K562 (cell line): ENCODE measurements around the gene NOSTRIN. TPM values are rescaled to one million over a fixed set of nuclear protein-coding genes. Genes with fewer than 3 reads are reported as not detected.
A peak's percentile ranks its signal among the peaks of the same experiment; 100 is the strongest.

Experiments
- ATAC-seq: fragments of 200-7000 bp; cut with Tn5 transposase; 3 replicates; pipeline ENCODE4 v1.9.1; 2020; ENCODE audit warnings: moderate library complexity
- BruUV-seq: library from RNA; stranded (reverse); fragments of 400-500 nt; replicated peaks from 2 replicates; lab custom pipeline; 2021; lab: Mats Ljungman, UMichigan
- CTCF ChIA-PET: fragments of 300-600 bp; formaldehyde crosslinking; extraction: SDS; loops from one replicate; lab custom pipeline; 2021; ENCODE audit warnings: low intra/inter-chr PET ratio; lab: Yijun Ruan, JAX
- POLR2A ChIA-PET: fragments of 300-600, 350-650 bp; sonication (Branson Sonifier 250); formaldehyde crosslinking; extraction: SDS; loops from one replicate; lab custom pipeline; 2021; ENCODE audit warnings: antibody characterized with exemption, inconsistent platforms; lab: Yijun Ruan, JAX
- DNase-seq, 4 experiments: peaks; one replicate each; pipeline versions ENCODE4 v3.0.0 to v3.0.0-alpha.2; 2011 to 2018; ENCODE audit warnings: low spot score in 3 of 4, mixed read lengths in 3 of 4; ENCODE audit errors: extremely low read depth in 1 of 4
- FAIRE-seq: peaks from 2 replicates; lab custom pipeline; 2011; peaks lifted over from hg19 to GRCh38; lab: Jason Lieb, UNC
- H2AFZ ChIP-seq: 2 replicates; pipeline ENCODE4 v1.6.0; 2011; ENCODE audit warnings: low read depth, low read length, control low read depth, inconsistent platforms
- H3K27ac ChIP-seq: fragments of 200-600 bp; 3 replicates; pipeline ENCODE4 v1.8.0; 2011; ENCODE audit warnings: low read depth, mild to moderate bottlenecking, control low read depth, inconsistent platforms, low read length, moderate library complexity, mixed read lengths; ENCODE audit errors: extremely low read depth
- H3K27me3 ChIP-seq, 2 experiments: fragments of 300-600 bp in 1 of 2; 2 replicates in 1 of 2; 3 replicates in 1 of 2; pipeline versions ENCODE4 v1.6.0 to v1.8.0; 2011; ENCODE audit warnings: inconsistent platforms in 2 of 2, low read length in 2 of 2, mild to moderate bottlenecking in 1 of 2, mixed read lengths in 1 of 2, moderate library complexity in 1 of 2; ENCODE audit not compliant: control insufficient read depth in 2 of 2, insufficient read depth in 2 of 2
- H3K36me3 ChIP-seq: fragments of 300-600 bp; 3 replicates; pipeline ENCODE4 v1.8.0; 2011; ENCODE audit warnings: mild to moderate bottlenecking, low read length, inconsistent platforms; ENCODE audit not compliant: control insufficient read depth, insufficient read depth
- H3K4me1 ChIP-seq, 2 experiments: fragments of 200-600 bp in 1 of 2; replicated peaks in 1 of 2; 2 replicates in 1 of 2; 3 replicates in 1 of 2; pipeline versions ENCODE4 v1.5.1 to v1.8.0; 2011; ENCODE audit warnings: inconsistent platforms in 2 of 2, low read length in 2 of 2, mild to moderate bottlenecking in 1 of 2, mixed read lengths in 1 of 2, moderate library complexity in 1 of 2; ENCODE audit not compliant: control insufficient read depth in 2 of 2, insufficient read depth in 2 of 2
- H3K4me2 ChIP-seq: 2 replicates; pipeline ENCODE4 v1.6.1; 2011; ENCODE audit warnings: low read length, control low read depth, inconsistent platforms, mixed read lengths; ENCODE audit not compliant: insufficient read depth
- H3K4me3 ChIP-seq: fragments of 200-600 bp; sonication (generic), shearing (Covaris generic); 2 replicates; pipeline ENCODE4 v1.5.1; 2016; ENCODE audit warnings: control low read depth, inconsistent platforms
- H3K79me2 ChIP-seq: fragments of 200-600 bp; 3 replicates; pipeline ENCODE4 v1.8.0; 2011; ENCODE audit warnings: low read length, inconsistent platforms; ENCODE audit not compliant: control insufficient read depth, insufficient read depth
- H3K9ac ChIP-seq, 2 experiments: 2 replicates each; pipeline versions ENCODE4 v1.6.0 to v1.6.1; 2011; ENCODE audit warnings: low read depth in 2 of 2, low read length in 2 of 2, control low read depth in 1 of 2, inconsistent platforms in 1 of 2, mild to moderate bottlenecking in 1 of 2, mixed read lengths in 1 of 2; ENCODE audit not compliant: insufficient read depth in 1 of 2
- H3K9me1 ChIP-seq: one replicate; pipeline ENCODE4 v1.6.0; 2011; ENCODE audit warnings: inconsistent platforms, mild to moderate bottlenecking, low read length, moderate library complexity; ENCODE audit not compliant: control insufficient read depth, insufficient read depth
- H3K9me3 ChIP-seq: replicated peaks from 2 replicates; pipeline ENCODE4 v1.5.1; 2011; ENCODE audit warnings: low read depth, low read length, inconsistent platforms; ENCODE audit not compliant: control insufficient read depth, insufficient read depth
- H4K20me1 ChIP-seq: replicated peaks from 2 replicates; pipeline ENCODE4 v1.6.1; 2011; ENCODE audit warnings: low read length, inconsistent platforms, mixed read lengths; ENCODE audit not compliant: control insufficient read depth, insufficient read depth
- EP300 ChIP-seq: IDR thresholded peaks from 2 replicates; pipeline ENCODE4 v1.6.1; 2012; ENCODE audit warnings: low read length, improper control_type of control experiment
- GTF2F1 ChIP-seq: IDR thresholded peaks from 2 replicates; pipeline ENCODE4 v1.6.1; 2011; ENCODE audit warnings: low read depth, low read length, improper control_type of control experiment
- KLF10 ChIP-seq: fragments of 250-450 bp; sonication (Bioruptor Pico); IDR thresholded peaks from 2 replicates; pipeline ENCODE4 v1.6.1; 2021; ENCODE audit warnings: matching md5 sums
- PHF21A ChIP-seq: fragments of 450-650 bp; IDR thresholded peaks from 2 replicates; pipeline ENCODE4 v1.6.1; 2017; ENCODE audit warnings: low read depth, borderline replicate concordance
- ZNF143 ChIP-seq: sonication (generic); formaldehyde crosslinking; IDR thresholded peaks from 2 replicates; pipeline ENCODE4 v1.9.0; 2022; ENCODE audit warnings: mild to moderate bottlenecking, missing genetic modification reagents
- ZNF695 ChIP-seq: fragments of 450-650 bp; formaldehyde crosslinking; IDR thresholded peaks from 2 replicates; pipeline ENCODE4 v1.4.0; 2020; ENCODE audit warnings: mild to moderate bottlenecking, moderate library complexity
- ZSCAN29 ChIP-seq: fragments of 450-650 bp; IDR thresholded peaks from 2 replicates; pipeline ENCODE4 v1.6.1; 2017
- WGBS: fragments of 100-300 bp; shearing (Covaris generic); methylation state at CpG from one replicate; pipeline ENCODE4 v1.1.6; 2016; ENCODE audit warnings: low coverage, mixed read lengths; ENCODE audit not compliant: insufficient coverage; ENCODE audit errors: missing lambda C conversion rate; 5-methylcytosine and 5-hydroxymethylcytosine counted together
- in situ Hi-C: fragments of 300-500 bp; cut with MboI; formaldehyde crosslinking; loops from 4 replicates; pipeline ENCODE4 v1.15.0; 2018; ENCODE audit warnings: inconsistent platforms, mixed read lengths
- intact Hi-C: fragments of 100-400 bp; cut with micrococcal nuclease; formaldehyde crosslinking; loops from 2 replicates; pipeline ENCODE4 v1.14.2; 2022
- polyA plus RNA-seq, 8 experiments: library from polyadenylated mRNA; depleted of rRNA in 4 of 8; stranded (reverse) in 5 of 8; unstranded in 3 of 8; fragments of >200 nt; fragmentation: Nextera tagmentation in 2 of 8; fragmentation: Illumina TruSeq in 1 of 8; extraction: Ambion mirVana in 2 of 8; extraction: Trizol in 1 of 8; gene quantifications; 2 replicates each; pipeline versions ENCODE4 v1.2.1 to v1.2.3, GENCODE V29; 2011 to 2014; ENCODE audit warnings: inconsistent platforms in 1 of 8, missing spikeins in 1 of 8
- total RNA-seq, 7 experiments: library from RNA; depleted of rRNA in 6 of 7; stranded (reverse); fragments of >200 nt in 6 of 7; fragmentation: Illumina TruSeq in 2 of 7; extraction: Trizol in 2 of 7; gene quantifications; 2 replicates each; pipeline versions ENCODE4 v1.2.1 to v1.2.3, GENCODE V29; 2011 to 2021; ENCODE audit warnings: low replicate concordance in 1 of 7
- TF ChIP-seq, protein P1 (sequence below): fragments of 450-650 bp; IDR thresholded peaks from 2 replicates; pipeline ENCODE4 v1.6.1; 2016
- TF ChIP-seq, protein P2 (sequence below): sonication (generic); formaldehyde crosslinking; IDR thresholded peaks from 2 replicates; pipeline ENCODE4 v1.8.0; 2022; ENCODE audit warnings: mild to moderate bottlenecking, missing genetic modification reagents
- TF ChIP-seq, protein P3 (sequence below): IDR thresholded peaks from 2 replicates; pipeline ENCODE4 v1.6.1; 2012; ENCODE audit warnings: low read depth, low read length, improper control_type of control experiment, borderline replicate concordance
- TF ChIP-seq, protein P4 (sequence below): fragments of 250-450 bp; sonication (Bioruptor Pico); IDR thresholded peaks from 2 replicates; pipeline ENCODE4 v1.5.0; 2021
- TF ChIP-seq, protein P5 (sequence below): fragments of 450-650 bp; conservative IDR thresholded peaks from 2 replicates; pipeline ENCODE4 v1.6.1; 2016; ENCODE audit warnings: missing genetic modification characterization, low read depth, mild to moderate bottlenecking, missing compliant biosample characterization, moderate library complexity

Gene NOSTRIN
- total and polyA plus RNA-seq, 9 of the 15 experiments (the other 6 are each of a cell fraction or from before 2014, with no cell fraction given), result 26.7 to 82.9 (median 56.3) TPM

DNA sequence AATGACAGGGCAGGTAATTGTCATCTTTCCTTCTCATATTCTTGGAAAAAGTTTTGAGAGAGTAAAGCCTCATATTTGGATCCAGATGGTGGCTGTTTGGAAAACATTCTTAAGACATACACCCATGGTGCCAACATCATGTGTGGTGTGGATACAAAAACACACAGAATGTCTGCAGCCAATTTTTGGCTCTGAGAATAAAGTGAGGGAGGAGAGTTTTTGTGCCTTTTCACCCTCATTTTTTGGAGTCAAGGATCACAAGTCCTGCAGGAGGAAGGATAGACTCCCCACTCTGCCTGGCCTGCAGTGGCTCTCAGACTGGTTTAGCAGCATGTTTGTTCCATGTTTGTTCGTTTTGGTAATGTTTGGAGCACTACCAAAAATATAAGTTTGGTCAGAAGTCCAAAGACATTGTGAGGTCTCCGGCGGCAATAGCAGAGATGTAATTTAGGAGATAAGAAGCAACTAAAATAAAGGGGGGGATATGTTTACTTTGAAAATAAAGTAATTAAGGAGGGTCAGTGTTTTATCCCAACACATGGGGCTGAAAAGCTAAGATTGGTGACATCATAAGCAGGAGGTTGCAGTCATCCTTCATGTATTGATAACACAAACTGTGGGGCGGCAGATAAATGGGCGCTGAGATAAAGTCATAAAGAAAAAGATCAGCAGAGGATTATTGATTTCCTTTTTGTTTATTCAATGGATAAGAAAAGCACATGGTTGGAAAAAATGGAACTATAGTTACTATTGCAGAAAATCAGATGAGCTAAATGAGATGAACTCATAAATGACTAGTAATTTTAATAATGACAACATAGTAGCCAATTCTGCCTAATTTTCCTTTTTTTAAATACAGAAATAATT lies 655 bp downstream of the NOSTRIN start (continued):
- no peak for TF ChIP-seq GTF2F1
- peak; percentile 85 for TF ChIP-seq EP300
- TF ChIP-seq ZSCAN29, result peak; percentile 13; the same call in 1 of the 2 replicates
- no peak for TF ChIP-seq PHF21A
- TF ChIP-seq, protein P1, sequence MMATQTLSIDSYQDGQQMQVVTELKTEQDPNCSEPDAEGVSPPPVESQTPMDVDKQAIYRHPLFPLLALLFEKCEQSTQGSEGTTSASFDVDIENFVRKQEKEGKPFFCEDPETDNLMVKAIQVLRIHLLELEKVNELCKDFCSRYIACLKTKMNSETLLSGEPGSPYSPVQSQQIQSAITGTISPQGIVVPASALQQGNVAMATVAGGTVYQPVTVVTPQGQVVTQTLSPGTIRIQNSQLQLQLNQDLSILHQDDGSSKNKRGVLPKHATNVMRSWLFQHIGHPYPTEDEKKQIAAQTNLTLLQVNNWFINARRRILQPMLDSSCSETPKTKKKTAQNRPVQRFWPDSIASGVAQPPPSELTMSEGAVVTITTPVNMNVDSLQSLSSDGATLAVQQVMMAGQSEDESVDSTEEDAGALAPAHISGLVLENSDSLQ, result no peak

DNA sequence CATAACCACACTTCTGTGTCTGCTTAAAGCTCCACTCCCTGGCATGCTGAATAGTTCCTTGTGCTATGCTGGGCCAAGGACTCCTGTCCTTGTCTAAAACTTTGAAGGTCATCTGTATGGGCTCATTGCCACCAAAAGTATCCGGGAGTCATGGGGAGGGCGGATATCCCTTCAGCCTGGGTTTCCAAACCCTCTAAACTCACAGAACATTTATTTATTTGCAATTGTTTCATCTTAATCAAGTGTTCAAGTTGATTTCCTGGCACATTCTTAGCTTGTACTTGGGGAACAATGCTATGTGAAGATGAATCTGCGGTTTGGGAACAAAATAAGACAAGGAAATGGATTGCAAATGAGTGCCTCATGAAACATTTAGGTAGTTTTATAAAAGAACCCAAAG lies 1.8 kb downstream of the NOSTRIN start:
- Histone ChIP-seq H3K27me3 (no peaks in the 10 kb centered on the region), H4K20me1 (no peaks in the 10 kb centered on the region), H3K9me3 (no peaks in the 10 kb centered on the region), H3K4me2 (peak overlapping the region; percentile 85), H3K36me3 (peaks cover 4% of the 10 kb centered on the region), H3K4me3 (peak overlapping the region; percentile 38), H3K9ac (peak overlapping the region; percentile 75 to 87; a peak in 3 of 4 replicates), H3K27ac (peak overlapping the region; percentile 89), H3K9me1 (no peaks in the 10 kb centered on the region), H3K79me2 (peaks cover 61% of the 10 kb centered on the region), H2AFZ (peak overlapping the region; percentile 69), H3K4me1 (peaks cover 13 to 77% of the 10 kb centered on the region in 2 experiments; a peak in 4 of 5 replicates)
- FAIRE-seq (peak; percentile 15), ATAC-seq (peak; percentile 11), DNase-seq (peak in 2 of 4 experiments; percentile 37 to 62)
- ChIA-PET POLR2A (interaction anchor here (0.5 to 7.3 kb wide), 3 partner anchors 12 to 526 kb away, joined by 3 to 81 read pairs (median 4); no protein-coding TSS in a partner anchor), CTCF (no interaction called here)
- intact Hi-C loops (loop anchor here (10.0 kb wide), 1 partner anchor 859 kb away; no protein-coding TSS in a partner anchor), in situ Hi-C loops (no loop called here)
- 17% methylated on average over 3 of the region's 3 CpGs for WGBS
- BruUV-seq, result no TSS peak
- TF ChIP-seq ZNF143 (no peak), KLF10 (CRISPR knock-in tag) (no peak), ZNF695 (0 out of 2 replicates have a peak, but pooled peaks have one; percentile 61)
- TF ChIP-seq, protein P2, sequence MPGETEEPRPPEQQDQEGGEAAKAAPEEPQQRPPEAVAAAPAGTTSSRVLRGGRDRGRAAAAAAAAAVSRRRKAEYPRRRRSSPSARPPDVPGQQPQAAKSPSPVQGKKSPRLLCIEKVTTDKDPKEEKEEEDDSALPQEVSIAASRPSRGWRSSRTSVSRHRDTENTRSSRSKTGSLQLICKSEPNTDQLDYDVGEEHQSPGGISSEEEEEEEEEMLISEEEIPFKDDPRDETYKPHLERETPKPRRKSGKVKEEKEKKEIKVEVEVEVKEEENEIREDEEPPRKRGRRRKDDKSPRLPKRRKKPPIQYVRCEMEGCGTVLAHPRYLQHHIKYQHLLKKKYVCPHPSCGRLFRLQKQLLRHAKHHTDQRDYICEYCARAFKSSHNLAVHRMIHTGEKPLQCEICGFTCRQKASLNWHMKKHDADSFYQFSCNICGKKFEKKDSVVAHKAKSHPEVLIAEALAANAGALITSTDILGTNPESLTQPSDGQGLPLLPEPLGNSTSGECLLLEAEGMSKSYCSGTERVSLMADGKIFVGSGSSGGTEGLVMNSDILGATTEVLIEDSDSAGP, result no peak
- TF ChIP-seq, protein P3, sequence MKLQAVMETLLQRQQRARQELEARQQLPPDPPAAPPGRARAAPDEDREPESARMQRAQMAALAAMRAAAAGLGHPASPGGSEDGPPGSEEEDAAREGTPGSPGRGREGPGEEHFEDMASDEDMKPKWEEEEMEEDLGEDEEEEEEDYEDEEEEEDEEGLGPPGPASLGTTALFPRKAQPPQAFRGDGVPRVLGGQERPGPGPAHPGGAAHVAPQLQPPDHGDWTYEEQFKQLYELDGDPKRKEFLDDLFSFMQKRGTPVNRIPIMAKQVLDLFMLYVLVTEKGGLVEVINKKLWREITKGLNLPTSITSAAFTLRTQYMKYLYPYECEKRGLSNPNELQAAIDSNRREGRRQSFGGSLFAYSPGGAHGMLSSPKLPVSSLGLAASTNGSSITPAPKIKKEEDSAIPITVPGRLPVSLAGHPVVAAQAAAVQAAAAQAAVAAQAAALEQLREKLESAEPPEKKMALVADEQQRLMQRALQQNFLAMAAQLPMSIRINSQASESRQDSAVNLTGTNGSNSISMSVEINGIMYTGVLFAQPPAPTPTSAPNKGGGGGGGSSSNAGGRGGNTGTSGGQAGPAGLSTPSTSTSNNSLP, result peak; percentile 15; the same call in 1 of the 2 replicates
- TF ChIP-seq, protein P4, sequence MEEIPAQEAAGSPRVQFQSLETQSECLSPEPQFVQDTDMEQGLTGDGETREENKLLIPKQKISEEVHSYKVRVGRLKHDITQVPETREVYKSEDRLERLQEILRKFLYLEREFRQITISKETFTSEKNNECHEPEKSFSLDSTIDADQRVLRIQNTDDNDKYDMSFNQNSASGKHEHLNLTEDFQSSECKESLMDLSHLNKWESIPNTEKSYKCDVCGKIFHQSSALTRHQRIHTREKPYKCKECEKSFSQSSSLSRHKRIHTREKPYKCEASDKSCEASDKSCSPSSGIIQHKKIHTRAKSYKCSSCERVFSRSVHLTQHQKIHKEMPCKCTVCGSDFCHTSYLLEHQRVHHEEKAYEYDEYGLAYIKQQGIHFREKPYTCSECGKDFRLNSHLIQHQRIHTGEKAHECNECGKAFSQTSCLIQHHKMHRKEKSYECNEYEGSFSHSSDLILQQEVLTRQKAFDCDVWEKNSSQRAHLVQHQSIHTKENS, result no peak
- TF ChIP-seq, protein P5, sequence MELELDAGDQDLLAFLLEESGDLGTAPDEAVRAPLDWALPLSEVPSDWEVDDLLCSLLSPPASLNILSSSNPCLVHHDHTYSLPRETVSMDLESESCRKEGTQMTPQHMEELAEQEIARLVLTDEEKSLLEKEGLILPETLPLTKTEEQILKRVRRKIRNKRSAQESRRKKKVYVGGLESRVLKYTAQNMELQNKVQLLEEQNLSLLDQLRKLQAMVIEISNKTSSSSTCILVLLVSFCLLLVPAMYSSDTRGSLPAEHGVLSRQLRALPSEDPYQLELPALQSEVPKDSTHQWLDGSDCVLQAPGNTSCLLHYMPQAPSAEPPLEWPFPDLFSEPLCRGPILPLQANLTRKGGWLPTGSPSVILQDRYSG (tag), result 0 out of 2 replicates have a peak, but pooled peaks have one; percentile 53
